ENCODE measurements around the gene WNT7B. TPM values are rescaled to one million over a fixed set of nuclear protein-coding genes. Genes with fewer than 3 reads are reported as not detected.

Gene WNT7B
- total RNA-seq, 1 experiment from 2014 or later, result 66.9 TPM

- no peaks in the 10 kb centered on the region for H3K27me3 ChIP-seq (ENCODE audit: insufficient read depth, low read depth)
Observed at GRCh38 chr22:45871721-45872120, 105.2 kb downstream of the WNT7B start.

More at GRCh38 chr22:45871721-45872120, 105.2 kb downstream of the WNT7B start:
- intact Hi-C loops (cut with micrococcal nuclease; ENCODE audit: unreplicated experiment), result no loop called here
- no peaks in the 10 kb centered on the region for H3K4me1 ChIP-seq (replicated peaks; ENCODE audit: insufficient read depth)
- no peak overlapping the region for H2AFZ ChIP-seq
- no TSS peak for BruUV-seq (replicated peaks)
- no peaks in the 10 kb centered on the region for H3K36me3 ChIP-seq (ENCODE audit: low read depth)
- CTCF ChIA-PET, result no interaction called here
- H3K4me2 ChIP-seq, result no peak overlapping the region
- no peaks in the 10 kb centered on the region for H3K9me2 ChIP-seq (ENCODE audit: insufficient read depth)
- DNase-seq, result no peak
- no peak overlapping the region for H3K27ac ChIP-seq
- no peaks in the 10 kb centered on the region for H3K79me2 ChIP-seq (ENCODE audit: low read depth)
- H4K20me1 ChIP-seq (ENCODE audit: insufficient read depth), result no peaks in the 10 kb centered on the region
- no peak overlapping the region for H3K4me3 ChIP-seq
- POLR2A ChIA-PET (ENCODE audit: unreplicated experiment), result interaction anchor here (0.7 kb wide), 1 partner anchor 9 kb away, joined by 19 read pairs; no protein-coding TSS in a partner anchor
- H3F3A ChIP-seq (ENCODE audit: insufficient read depth, low read depth), result 0 out of 2 replicates have a peak, but pooled peaks cover 4% of the 10 kb centered on the region
- peaks cover 9% of the 10 kb centered on the region; the same call in 1 of the 2 replicates for H3K9me3 ChIP-seq (ENCODE audit: insufficient read depth, low read depth)
- TF ChIP-seq CTCF (conservative IDR thresholded peaks at IDR 0.05) (no peak), EZH2 (IDR thresholded peaks at IDR 0.05; ENCODE audit: low read depth) (no peak)

Other genes with a start within 250 kb of the WNT7B start
- gene PPARA, start 173.4 kb upstream of the WNT7B start, total RNA-seq (2021), result 43.9 and 48.7 TPM in 2 replicates

All from PC-9 (cell line).